ENCODE data around the gene IFI27L1.

IFI27L1 gene

GRCh38 chr14:94113073-94113472, 32.0 kb downstream of the IFI27L1 start:
- no peaks in the 10 kb centered on the region for H3K4me1 Mint-ChIP-seq
- H3K9me3 Mint-ChIP-seq = no peaks in the 10 kb centered on the region
- no peak overlapping the region for H3K4me3 Mint-ChIP-seq
- H3K27me3 Mint-ChIP-seq = peaks cover 65% of the 10 kb centered on the region
- H3K27ac Mint-ChIP-seq = no peak overlapping the region
- ATAC-seq = no peak
- H3K36me3 Mint-ChIP-seq = no peaks in the 10 kb centered on the region

- ATAC-seq = no peak
- H3K36me3 Mint-ChIP-seq = no peaks in the 10 kb centered on the region
- peaks cover 68% of the 10 kb centered on the region for H3K27me3 Mint-ChIP-seq
- no peaks in the 10 kb centered on the region for H3K9me3 Mint-ChIP-seq
- no peak overlapping the region for H3K4me3 Mint-ChIP-seq
- H3K4me1 Mint-ChIP-seq = no peaks in the 10 kb centered on the region
- H3K27ac Mint-ChIP-seq = no peak overlapping the region
These were observed 32.4 kb downstream of the IFI27L1 start for GRCh38 chr14:94113490-94113889.

- no peak for ATAC-seq
- peaks cover 68% of the 10 kb centered on the region for H3K27me3 Mint-ChIP-seq
These were observed 32.9 kb downstream of the IFI27L1 start for GRCh38 chr14:94113908-94114588.

GRCh38 chr14:94114589-94115057, 33.5 kb downstream of the IFI27L1 start:
- H3K27me3 Mint-ChIP-seq = peaks cover 68% of the 10 kb centered on the region
- peaks cover 3% of the 10 kb centered on the region for H3K9me3 Mint-ChIP-seq
- no peaks in the 10 kb centered on the region for H3K36me3 Mint-ChIP-seq
- no peak overlapping the region for H3K4me3 Mint-ChIP-seq
- H3K27ac Mint-ChIP-seq = no peak overlapping the region
- no peaks in the 10 kb centered on the region for H3K4me1 Mint-ChIP-seq
- ATAC-seq = no peak

More at GRCh38 chr14:94113908-94114588, 32.9 kb downstream of the IFI27L1 start:
- Mint-ChIP-seq H3K9me3 (no peaks in the 10 kb centered on the region), H3K27ac (no peak overlapping the region), H3K4me1 (no peaks in the 10 kb centered on the region), H3K36me3 (no peaks in the 10 kb centered on the region), H3K4me3 (no peak overlapping the region)

DNA sequence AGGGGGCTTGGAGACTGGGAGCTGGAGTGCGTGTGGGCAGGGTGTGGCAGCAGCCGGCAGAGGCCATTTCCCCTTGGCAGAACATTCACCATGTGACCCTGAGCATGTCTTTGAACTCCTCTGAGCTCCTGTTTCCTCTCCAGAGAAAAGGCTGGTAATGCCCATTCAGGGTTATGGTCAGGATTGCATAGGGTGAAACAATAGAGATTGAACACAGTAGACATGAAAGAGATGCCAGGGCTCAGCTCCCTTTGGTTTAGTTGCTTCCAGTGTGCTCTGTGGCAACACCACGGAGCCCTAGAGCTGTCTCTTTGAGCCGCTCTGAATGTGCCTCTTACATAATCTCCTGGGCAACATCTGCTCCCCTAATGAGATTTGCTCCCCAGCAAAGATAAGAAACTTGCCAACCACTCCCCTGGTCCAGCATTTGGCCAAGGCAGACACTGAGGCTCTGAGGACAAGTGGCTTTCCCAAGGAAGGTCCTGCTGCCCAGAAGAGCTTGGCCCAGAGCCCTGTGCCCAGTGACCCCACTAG, 34.0 kb downstream of the IFI27L1 start:
- Mint-ChIP-seq H3K27me3 (peaks cover 68% of the 10 kb centered on the region), H3K9me3 (peaks cover 5% of the 10 kb centered on the region), H3K27ac (no peak overlapping the region), H3K4me1 (no peaks in the 10 kb centered on the region), H3K4me3 (no peak overlapping the region), H3K36me3 (no peaks in the 10 kb centered on the region)
- ATAC-seq = no peak

- Mint-ChIP-seq H3K4me3 (no peak overlapping the region), H3K4me1 (no peaks in the 10 kb centered on the region), H3K27me3 (peaks cover 68% of the 10 kb centered on the region), H3K9me3 (peaks cover 7% of the 10 kb centered on the region), H3K27ac (no peak overlapping the region), H3K36me3 (no peaks in the 10 kb centered on the region)
- ATAC-seq = no peak
These were observed 34.5 kb downstream of the IFI27L1 start for GRCh38 chr14:94115631-94116030.

DNA sequence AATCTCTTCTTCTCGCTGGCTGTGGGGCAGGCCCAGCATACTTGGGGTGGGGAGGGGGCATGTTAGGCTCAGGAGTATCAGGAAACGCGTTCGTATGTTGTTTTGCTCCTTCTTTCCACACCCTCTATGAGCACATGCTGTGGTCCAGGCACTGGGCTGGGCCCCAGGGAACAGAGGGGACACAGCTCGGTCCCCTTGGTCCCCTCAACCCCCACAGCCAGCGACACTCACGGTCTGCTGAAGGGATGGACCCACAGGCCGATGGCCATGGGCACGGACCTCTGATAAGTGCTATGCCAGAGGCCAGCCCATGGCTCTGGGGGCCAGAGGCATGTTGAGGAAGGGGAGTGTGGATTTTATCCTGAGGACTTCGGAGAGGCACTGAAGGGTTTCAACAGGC, 35.6 kb downstream of the IFI27L1 start:
- Mint-ChIP-seq H3K36me3 (no peaks in the 10 kb centered on the region), H3K9me3 (peaks cover 12% of the 10 kb centered on the region), H3K4me1 (no peaks in the 10 kb centered on the region), H3K27me3 (peaks cover 66% of the 10 kb centered on the region), H3K4me3 (no peak overlapping the region), H3K27ac (no peak overlapping the region)
- ATAC-seq = peak; percentile 13

- no peak for ATAC-seq
- Mint-ChIP-seq H3K4me3 (no peak overlapping the region), H3K27ac (no peak overlapping the region), H3K4me1 (no peaks in the 10 kb centered on the region), H3K36me3 (no peaks in the 10 kb centered on the region), H3K9me3 (peaks cover 12% of the 10 kb centered on the region), H3K27me3 (peaks cover 55% of the 10 kb centered on the region)
These were observed 36.7 kb downstream of the IFI27L1 start for GRCh38 chr14:94117856-94118255.

- Mint-ChIP-seq H3K36me3 (no peaks in the 10 kb centered on the region), H3K27me3 (peaks cover 43% of the 10 kb centered on the region), H3K9me3 (peaks cover 12% of the 10 kb centered on the region), H3K27ac (no peak overlapping the region), H3K4me3 (no peak overlapping the region), H3K4me1 (no peaks in the 10 kb centered on the region)
- no peak for ATAC-seq
These were observed 38.0 kb downstream of the IFI27L1 start for GRCh38 chr14:94119071-94119470.

DNA sequence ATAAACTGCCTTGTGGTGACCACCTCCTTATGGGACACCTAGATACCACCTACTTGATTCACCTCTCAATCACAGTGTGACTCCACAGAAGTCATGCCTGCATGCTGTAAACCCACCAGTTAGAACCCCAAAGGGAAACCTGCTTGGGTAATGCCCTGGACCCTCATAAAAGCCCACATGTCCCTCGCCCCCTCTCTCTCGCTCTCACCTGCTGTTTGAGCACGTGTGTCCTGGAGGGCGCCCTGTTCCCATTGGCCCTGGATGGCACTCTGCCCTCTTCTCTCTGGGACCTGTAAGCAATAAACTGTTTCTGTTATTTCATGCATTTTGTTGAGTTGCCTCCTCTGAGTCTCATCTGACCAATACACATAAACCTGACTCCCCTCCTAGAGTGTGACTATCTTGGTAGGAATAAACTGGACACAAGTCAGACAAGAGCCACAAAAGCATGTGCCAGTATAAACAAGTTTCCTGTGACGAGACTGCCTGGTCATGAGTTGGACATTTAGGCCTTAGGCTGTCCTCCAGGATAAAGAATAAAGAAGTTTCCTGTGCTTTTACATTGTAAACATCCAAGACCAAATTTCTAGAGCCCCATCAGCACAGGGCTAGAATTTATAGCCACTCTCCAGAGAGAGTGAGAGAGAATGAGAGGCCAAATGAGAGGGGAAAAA, 39.7 kb downstream of the IFI27L1 start:
- Mint-ChIP-seq H3K9me3 (peaks cover 12% of the 10 kb centered on the region), H3K27ac (no peak overlapping the region), H3K27me3 (peaks cover 25% of the 10 kb centered on the region), H3K36me3 (no peaks in the 10 kb centered on the region), H3K4me1 (no peaks in the 10 kb centered on the region), H3K4me3 (no peak overlapping the region)
- no peak for ATAC-seq

- ATAC-seq = no peak
- no peak overlapping the region for H3K4me3 Mint-ChIP-seq
- H3K36me3 Mint-ChIP-seq = no peaks in the 10 kb centered on the region
- H3K27me3 Mint-ChIP-seq = peaks cover 19% of the 10 kb centered on the region
- H3K27ac Mint-ChIP-seq = no peak overlapping the region
- H3K4me1 Mint-ChIP-seq = no peaks in the 10 kb centered on the region
- H3K9me3 Mint-ChIP-seq = peaks cover 12% of the 10 kb centered on the region
These were observed 40.4 kb downstream of the IFI27L1 start for GRCh38 chr14:94121485-94121884.

DNA sequence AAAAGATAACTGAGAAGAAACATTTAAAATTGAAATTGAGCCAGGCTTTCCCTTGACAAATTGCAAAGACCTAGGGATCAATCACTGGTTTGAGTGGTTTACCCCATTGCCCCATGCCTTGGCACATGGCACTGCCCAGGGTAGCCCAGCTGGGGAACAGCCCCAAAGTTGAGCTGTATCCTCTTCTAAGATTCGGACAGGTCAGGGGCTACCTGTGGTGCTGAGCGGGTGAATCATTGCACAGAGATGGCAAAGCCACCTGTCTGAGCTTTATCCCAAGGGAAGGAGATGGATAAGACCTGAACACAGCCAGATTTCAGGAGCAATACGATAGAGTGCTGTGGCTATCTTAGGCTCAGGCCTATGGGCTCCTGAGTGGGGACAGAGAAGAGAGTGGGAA, 41.3 kb downstream of the IFI27L1 start:
- no peaks in the 10 kb centered on the region for H3K4me1 Mint-ChIP-seq
- no peak for ATAC-seq
- peaks cover 9% of the 10 kb centered on the region for H3K27me3 Mint-ChIP-seq
- peaks cover 12% of the 10 kb centered on the region for H3K9me3 Mint-ChIP-seq
- peaks cover 6% of the 10 kb centered on the region for H3K36me3 Mint-ChIP-seq
- H3K4me3 Mint-ChIP-seq = no peak overlapping the region
- H3K27ac Mint-ChIP-seq = no peak overlapping the region

- Mint-ChIP-seq H3K27me3 (peaks cover under 1% of the 10 kb centered on the region), H3K27ac (no peak overlapping the region), H3K4me1 (peaks cover under 1% of the 10 kb centered on the region), H3K4me3 (no peak overlapping the region), H3K9me3 (peaks cover 12% of the 10 kb centered on the region), H3K36me3 (peaks cover 7% of the 10 kb centered on the region)
- ATAC-seq = no peak
These were observed 42.2 kb downstream of the IFI27L1 start for GRCh38 chr14:94123296-94123695.

DNA sequence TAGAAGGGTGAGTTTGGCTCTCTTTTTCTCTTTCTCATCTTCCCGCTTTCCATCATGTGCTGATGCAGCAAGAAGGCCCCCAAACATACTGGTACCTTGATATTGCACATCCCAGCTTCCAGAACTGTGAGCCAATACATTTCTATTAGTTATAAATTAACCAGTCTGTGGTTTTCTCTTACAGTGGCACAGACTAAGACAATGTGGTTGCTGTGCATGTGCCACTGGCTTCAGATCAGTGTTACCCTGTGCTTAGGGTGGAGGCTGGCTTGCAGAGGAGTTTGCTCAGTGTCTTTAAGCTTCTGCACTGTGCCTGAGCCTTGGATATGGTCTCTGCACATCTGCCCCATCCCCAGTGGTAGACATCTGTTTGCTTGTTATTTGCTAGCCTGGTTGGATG, 42.8 kb downstream of the IFI27L1 start:
- no peak for ATAC-seq

DNA sequence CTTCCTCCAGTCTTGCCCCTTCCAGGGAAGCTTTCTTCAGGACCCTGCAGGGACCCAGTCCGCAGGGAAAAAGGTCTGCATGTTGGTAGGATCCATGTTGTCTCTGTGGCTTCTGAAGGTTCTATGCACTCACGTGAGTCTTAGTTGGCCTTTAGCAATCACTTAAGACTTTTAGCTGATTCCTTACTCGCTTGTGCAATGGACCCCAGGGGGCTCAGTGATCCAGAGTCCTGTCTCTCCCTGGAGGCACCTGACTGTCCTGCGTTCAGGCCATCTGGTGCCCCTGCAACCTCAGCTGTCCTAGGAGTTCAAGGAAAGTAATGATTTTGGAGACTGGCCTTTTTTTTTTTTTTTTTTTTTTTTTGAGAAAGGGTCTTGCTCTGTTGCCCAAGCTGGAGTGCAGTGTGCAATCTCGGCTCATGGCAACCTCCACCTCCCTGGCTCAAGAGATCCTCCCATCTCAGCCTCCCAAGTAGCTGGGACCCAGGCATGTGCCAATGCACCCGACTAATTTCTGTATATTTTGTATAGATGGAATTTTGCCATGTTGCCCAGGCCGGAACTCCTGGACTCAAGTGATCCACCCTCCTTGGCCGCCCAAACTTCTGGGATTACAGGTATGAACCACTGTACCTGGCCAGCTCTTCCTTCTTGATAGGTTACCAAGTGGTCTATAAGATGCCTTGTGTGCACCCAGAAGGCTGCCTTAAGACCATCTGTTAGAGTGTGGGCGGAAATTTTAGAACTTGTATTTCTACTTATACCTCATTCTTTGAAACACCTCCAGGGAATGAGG, 43.7 kb downstream of the IFI27L1 start:
- no peak overlapping the region for H3K4me3 Mint-ChIP-seq

More for the DNA sequence above, 42.8 kb downstream of the IFI27L1 start:
- H3K9me3 Mint-ChIP-seq = peaks cover 12% of the 10 kb centered on the region
- H3K27ac Mint-ChIP-seq = no peak overlapping the region
- H3K4me3 Mint-ChIP-seq = no peak overlapping the region
- H3K27me3 Mint-ChIP-seq = no peaks in the 10 kb centered on the region
- H3K36me3 Mint-ChIP-seq = peaks cover 7% of the 10 kb centered on the region
- peaks cover 6% of the 10 kb centered on the region for H3K4me1 Mint-ChIP-seq

More for the DNA sequence above, 43.7 kb downstream of the IFI27L1 start:
- Mint-ChIP-seq H3K36me3 (peaks cover 7% of the 10 kb centered on the region), H3K27me3 (no peaks in the 10 kb centered on the region), H3K9me3 (peaks cover 7% of the 10 kb centered on the region), H3K4me1 (peaks cover 15% of the 10 kb centered on the region), H3K27ac (no peak overlapping the region)
- ATAC-seq = no peak
